Right lobe of liver (tissue), 6 donors: ENCODE data around the gene KLK15. TPM values are rescaled to one million over a fixed set of nuclear protein-coding genes. Genes with fewer than 3 reads are reported as not detected.

Experiments used
- ATAC-seq, 4 donors: fragments of 200-7000 bp; cut with Tn5 transposase; one replicate each; pipeline ENCODE4 v1.9.1; 2020; ENCODE audit warnings: mild to moderate bottlenecking in 4 of 4, moderate library complexity in 4 of 4
- DNase-seq, 3 donors: peaks; one replicate each; pipeline ENCODE4 v3.0.0-alpha.2; 2020
- H3K27ac ChIP-seq, 3 donors: fragments of 200-600 bp; one replicate each; pipeline ENCODE4 v1.8.0; 2022
- H3K27me3 ChIP-seq, 2 donors: fragments of 200-600 bp; one replicate each; pipeline ENCODE4 v1.8.0; 2022
- H3K36me3 ChIP-seq, 4 donors: fragments of 200-600 bp; sonication (generic) in 1 of 4; one replicate each; pipeline versions ENCODE4 v1.5.1 to v1.8.0; 2017 to 2022; ENCODE audit warnings: control low read depth in 1 of 4
- H3K4me1 ChIP-seq, 4 donors: fragments of 200-600 bp; sonication (generic) in 1 of 4; one replicate each; pipeline versions ENCODE4 v1.5.1 to v1.8.0; 2017 to 2022; ENCODE audit warnings: control low read depth in 1 of 4
- H3K4me3 ChIP-seq, 3 donors: fragments of 200-600 bp; one replicate each; pipeline ENCODE4 v1.8.0; 2022
- H3K9me3 ChIP-seq, 4 donors: fragments of 200-600 bp; sonication (generic) in 1 of 4; one replicate each; pipeline versions ENCODE4 v1.5.1 to v1.8.0; 2017 to 2022; ENCODE audit warnings: control low read depth in 1 of 4
- CTCF ChIP-seq, 4 donors: fragments of 200-600 bp in 3 of 4; fragments of 450-650 bp in 1 of 4; IDR thresholded peaks; one replicate each; pipeline versions ENCODE4 v1.5.1 to v1.8.0; 2016 to 2022; ENCODE audit warnings: antibody characterized with exemption in 4 of 4, mild to moderate bottlenecking in 2 of 4
- POLR2A ChIP-seq: fragments of 450-650 bp; IDR thresholded peaks from one replicate; pipeline ENCODE4 v1.6.1; 2017; ENCODE audit warnings: antibody characterized with exemption, mild to moderate bottlenecking
- WGBS: methylation state at CpG from one replicate; pipeline ENCODE4 v1.1.6; 2018; ENCODE audit warnings: low coverage, low lambda C conversion rate; ENCODE audit not compliant: insufficient coverage; ENCODE audit errors: missing lambda C conversion rate; 5-methylcytosine and 5-hydroxymethylcytosine counted together
- intact Hi-C, 2 donors: fragments of 100-400 bp; cut with DNase I; formaldehyde crosslinking; loops; one replicate each; pipeline versions ENCODE4 v1.11.2 to v1.14.1; 2022
- total RNA-seq, 6 experiments: library from RNA; depleted of rRNA in 2 of 6; stranded (reverse); fragments of >200 nt in 2 of 6; fragmentation: NEBNext Ultra II Directional in 3 of 6; extraction: Animal tissue kit (Norgen Biotek cat#: 25700) in 3 of 6; gene quantifications; one replicate each; pipeline versions ENCODE4 v1.1.0 to v1.2.4, GENCODE V29; 2016 to 2023
- donor health status: DM: no; HTN: yes; CAD: no.
- donor health status: DM: no; HTN: no; CAD: no.
- donor health status: DM: no; HTN: no; CAD: no.
- donor health status: DM: no; HTN: yes; CAD: no.
- donor health status: DM: no; HTN: yes; CAD: no.

Gene KLK15
- total RNA-seq, 6 experiments from 2014 or later = not detected

GRCh38 chr19:50837300-50837699 is 3.9 kb upstream of the KLK15 start:
- Histone ChIP-seq H3K36me3 (no peaks in the 10 kb centered on the region), H3K27ac (no peak overlapping the region), H3K27me3 (no peaks in the 10 kb centered on the region), H3K4me3 (no peak overlapping the region), H3K4me1 (peaks cover 0 to 3% (median 0%) of the 10 kb centered on the region in 4 donors), H3K9me3 (no peaks in the 10 kb centered on the region)
- WGBS = 93% methylated on average over 4 of the region's 10 CpGs
- intact Hi-C loops = no loop called here
- DNase-seq (no peak), ATAC-seq (no peak)
- TF ChIP-seq POLR2A (no peak), CTCF (IDR thresholded peaks at IDR 0.05) (no peak)

- WGBS = 47% methylated on average over 15 of the region's 19 CpGs
- H3K27ac ChIP-seq = no peak overlapping the region
- intact Hi-C loops = no loop called here
- no peaks in the 10 kb centered on the region for H3K9me3 ChIP-seq
- ATAC-seq (no peak), DNase-seq (no peak)
- H3K4me1 ChIP-seq = peaks cover 0 to 3% (median 0%) of the 10 kb centered on the region in 4 donors
- H3K36me3 ChIP-seq = no peaks in the 10 kb centered on the region
- TF ChIP-seq CTCF (IDR thresholded peaks at IDR 0.05) (no peak), POLR2A (no peak)
- H3K27me3 ChIP-seq = no peaks in the 10 kb centered on the region
- peak overlapping the region in 1 of 3 donors; percentile 70 for H3K4me3 ChIP-seq
Measured at GRCh38 chr19:50836543-50837195, 3.3 kb upstream of the KLK15 start.

- intact Hi-C loops = no loop called here
- Histone ChIP-seq H3K4me1 (peaks cover 0 to 3% (median 0%) of the 10 kb centered on the region in 4 donors), H3K4me3 (peak overlapping the region; percentile 55 to 70 (median 67)), H3K27me3 (no peaks in the 10 kb centered on the region), H3K9me3 (no peaks in the 10 kb centered on the region), H3K36me3 (no peaks in the 10 kb centered on the region), H3K27ac (peak overlapping the region in 1 of 3 donors; percentile 29)
- ATAC-seq (peak; percentile 95 to 99 (median 98)), DNase-seq (peak; percentile 86 to 92 (median 91))
- TF ChIP-seq CTCF (IDR thresholded peaks at IDR 0.05) (no peak), POLR2A (peak; percentile 30)
- 21% methylated on average over 7 of the region's 67 CpGs for WGBS
Measured at GRCh38 chr19:50835785-50836542, 2.6 kb upstream of the KLK15 start.

GRCh38 chr19:50835103-50835784 is 1.9 kb upstream of the KLK15 start:
- WGBS = 12% methylated on average over 8 of the region's 13 CpGs
- ATAC-seq = peak in 2 of 4 donors; percentile 5 to 18

More at GRCh38 chr19:50835103-50835784, 1.9 kb upstream of the KLK15 start:
- Histone ChIP-seq H3K4me3 (peak overlapping the region; percentile 55 to 70 (median 67)), H3K27me3 (no peaks in the 10 kb centered on the region), H3K4me1 (peaks cover 0 to 3% (median 0%) of the 10 kb centered on the region in 4 donors), H3K9me3 (no peaks in the 10 kb centered on the region), H3K36me3 (no peaks in the 10 kb centered on the region), H3K27ac (peak overlapping the region in 1 of 3 donors; percentile 29)
- intact Hi-C loops = no loop called here
- no peak for DNase-seq
- no peak for TF ChIP-seq POLR2A
- no peak for TF ChIP-seq CTCF (IDR thresholded peaks at IDR 0.05)
